Effector memory CD8-positive, alpha-beta T cell (primary cell): ENCODE data around the gene THBS3.
A peak's percentile ranks its signal among the peaks of the same experiment; 100 is the strongest.
"Not testable (repeated sequence)": the region's sequence is repeated elsewhere in the genome, so short reads cannot be mapped to it uniquely, and the experiment has no call there.

Experiments
- ATAC-seq: fragments of 150-1000 bp; cut with Tn5 transposase; replicated peaks from 2 replicates; pipeline ENCODE4 v1.10.0; 2021; ENCODE audit warnings: mild to moderate bottlenecking, moderate library complexity
- DNase-seq, 3 experiments: peaks; one replicate each; pipeline ENCODE4 v3.0.0; 2021
- H3K27ac Mint-ChIP-seq, 2 donors: one replicate each; pipeline ENCODE4 v1.8.0; 2022; ENCODE audit warnings: mild to moderate bottlenecking in 2 of 2, mixed read lengths in 2 of 2, moderate library complexity in 2 of 2
- H3K27me3 Mint-ChIP-seq, 2 donors: one replicate each; pipeline ENCODE4 v1.8.0; 2022; ENCODE audit warnings: mixed read lengths in 2 of 2
- H3K36me3 Mint-ChIP-seq: one replicate; pipeline ENCODE4 v1.8.0; 2022; ENCODE audit warnings: mild to moderate bottlenecking, moderate library complexity, mixed read lengths; ENCODE audit not compliant: insufficient read depth
- H3K4me1 Mint-ChIP-seq, 2 donors: one replicate each; pipeline ENCODE4 v1.8.0; 2022; ENCODE audit warnings: low read depth in 2 of 2, mixed read lengths in 2 of 2
- H3K4me3 Mint-ChIP-seq, 2 donors: one replicate each; pipeline ENCODE4 v1.8.0; 2022; ENCODE audit warnings: mild to moderate bottlenecking in 2 of 2, mixed read lengths in 2 of 2, moderate library complexity in 2 of 2
- H3K9me3 Mint-ChIP-seq, 2 donors: one replicate each; pipeline ENCODE4 v1.8.0; 2022; ENCODE audit warnings: mixed read lengths in 2 of 2

THBS3 gene

DNA sequence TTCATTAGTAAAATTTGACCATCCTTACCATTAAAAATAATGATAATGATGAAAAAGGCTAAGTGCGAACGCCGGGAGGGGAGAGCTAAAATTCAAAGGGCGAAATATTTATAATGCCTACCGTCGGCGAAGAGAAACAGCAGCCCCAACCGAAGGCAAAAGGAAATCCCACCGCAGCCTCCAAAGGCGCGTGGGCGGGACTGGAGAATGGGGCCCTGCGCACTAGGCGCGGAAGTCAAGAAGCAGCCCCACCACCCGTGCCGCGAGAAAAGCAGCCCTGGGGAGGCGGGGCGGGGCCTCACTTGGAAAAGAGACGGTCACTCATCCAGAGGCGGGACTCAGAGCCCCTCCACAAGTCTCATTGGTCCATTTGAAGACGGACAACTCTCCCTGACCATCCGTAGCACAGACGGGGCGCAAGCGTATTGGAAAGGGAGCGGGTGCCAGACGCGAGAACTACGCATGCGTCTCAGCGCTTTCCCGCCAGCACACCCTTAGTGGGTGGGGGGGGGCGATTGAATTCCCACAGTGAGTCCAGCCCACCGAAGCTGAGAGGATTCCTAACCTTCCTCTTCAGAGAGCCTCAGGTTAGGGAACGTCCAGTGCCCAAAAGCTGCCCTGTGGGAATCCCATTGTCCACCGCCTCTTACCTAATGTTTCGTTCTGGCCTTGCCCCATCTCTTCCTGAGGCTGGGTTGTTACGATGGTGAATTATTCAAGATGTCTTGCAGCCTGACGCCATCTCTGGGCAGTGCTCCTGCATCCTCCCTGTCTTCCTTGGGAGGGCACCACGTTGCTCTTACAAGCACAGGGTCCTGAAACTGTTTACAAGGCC is 19.8 kb upstream of the THBS3 start:
- Mint-ChIP-seq H3K27me3 (no peaks in the 10 kb centered on the region), H3K9me3 (no peaks in the 10 kb centered on the region), H3K4me3 (peak overlapping the region; percentile 88 to 92), H3K27ac (peak overlapping the region; percentile 91 to 93), H3K4me1 (peaks cover 12 to 15% of the 10 kb centered on the region in 2 donors), H3K36me3 (peaks cover 12% of the 10 kb centered on the region)
- DNase-seq (peak; percentile 93 to 98 (median 97)), ATAC-seq (peak; percentile 90)

DNA sequence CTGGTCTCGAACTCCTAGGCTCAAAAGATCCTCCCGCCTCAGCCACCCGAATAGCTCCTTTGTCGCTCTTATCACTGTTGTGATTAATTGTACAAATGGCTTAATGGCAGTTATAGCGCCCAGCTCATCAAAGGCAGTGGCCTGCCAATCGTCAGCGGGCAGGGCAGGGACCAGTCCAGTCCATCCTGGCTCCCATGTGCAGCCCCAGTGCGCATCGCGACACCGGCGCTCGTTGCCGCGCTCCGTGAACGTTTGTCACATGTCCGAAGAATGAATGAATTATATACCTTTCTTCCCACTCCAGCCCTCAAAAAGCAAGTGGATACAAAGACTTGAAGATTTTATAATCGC is 19.2 kb upstream of the THBS3 start:
- peak; percentile 7 for ATAC-seq
- Mint-ChIP-seq H3K27me3 (no peaks in the 10 kb centered on the region), H3K4me1 (peaks cover 12 to 15% of the 10 kb centered on the region in 2 donors), H3K27ac (peak overlapping the region; percentile 91 to 93), H3K4me3 (peak overlapping the region; percentile 88 to 92), H3K9me3 (no peaks in the 10 kb centered on the region), H3K36me3 (peaks cover 12% of the 10 kb centered on the region)
- no peak for DNase-seq

DNA sequence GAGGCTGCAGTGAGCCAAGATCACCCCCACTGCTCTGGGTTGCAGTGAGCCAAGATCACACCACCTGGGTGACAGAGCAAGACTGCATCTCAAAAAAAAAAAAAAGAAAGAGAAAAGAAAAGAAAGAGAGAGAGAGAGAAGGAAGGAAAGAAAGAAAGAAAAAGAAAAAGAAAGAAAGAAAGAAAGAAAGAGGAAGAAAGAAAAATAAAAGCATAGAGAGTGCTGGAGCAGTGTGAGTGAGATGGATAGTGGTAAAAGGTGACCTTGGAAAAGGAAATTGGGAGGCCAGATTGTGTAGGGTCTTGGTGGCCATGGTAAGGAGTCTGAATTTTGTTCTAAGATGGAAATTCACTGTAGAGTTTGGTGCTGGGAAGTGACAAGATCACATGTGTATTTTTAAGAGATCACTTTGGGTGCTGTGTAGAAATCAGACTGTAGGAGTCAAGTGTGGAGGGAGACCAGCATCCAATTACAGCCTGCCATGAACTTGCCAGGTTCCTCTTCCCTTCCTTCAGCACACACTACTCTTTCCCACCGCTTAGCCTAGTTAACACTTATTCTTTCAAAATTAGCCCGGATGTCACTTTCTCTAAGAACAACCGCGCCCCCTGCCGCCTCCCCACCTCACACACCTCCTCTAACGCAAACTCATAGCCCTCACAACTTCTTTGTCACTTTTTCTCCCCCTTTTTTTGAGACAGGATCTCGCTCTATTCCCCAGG is 18.7 kb upstream of the THBS3 start:
- Mint-ChIP-seq H3K4me3 (peak overlapping the region; percentile 88 to 92), H3K27me3 (no peaks in the 10 kb centered on the region), H3K36me3 (peaks cover 12% of the 10 kb centered on the region), H3K4me1 (peaks cover 12 to 15% of the 10 kb centered on the region in 2 donors), H3K9me3 (no peaks in the 10 kb centered on the region), H3K27ac (peak overlapping the region; percentile 91 to 93)
- ATAC-seq: peak; percentile 53
- peak; percentile 73 to 80 (median 76) for DNase-seq

DNA sequence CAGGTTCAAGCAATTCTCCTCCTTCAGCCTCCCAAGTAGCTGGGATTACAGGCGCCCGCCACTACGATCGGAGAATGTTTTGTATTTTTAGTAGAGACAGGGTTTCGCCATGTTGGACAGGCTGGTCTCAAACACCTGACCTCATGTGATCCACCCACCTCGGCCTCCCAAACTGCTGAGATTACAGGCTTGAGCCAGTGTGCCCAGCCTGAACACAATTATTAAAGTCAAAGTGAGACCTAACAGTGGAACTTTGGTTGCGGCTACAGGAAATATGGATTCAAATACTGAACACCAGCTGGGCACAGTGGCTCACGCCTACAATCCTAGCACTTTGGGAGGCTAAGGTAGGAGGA is 17.7 kb upstream of the THBS3 start:
- not testable (repeated sequence) for ATAC-seq, H3K27me3 Mint-ChIP-seq
- peak overlapping the region in 1 of 2 donors; percentile 93 for H3K27ac Mint-ChIP-seq

DNA sequence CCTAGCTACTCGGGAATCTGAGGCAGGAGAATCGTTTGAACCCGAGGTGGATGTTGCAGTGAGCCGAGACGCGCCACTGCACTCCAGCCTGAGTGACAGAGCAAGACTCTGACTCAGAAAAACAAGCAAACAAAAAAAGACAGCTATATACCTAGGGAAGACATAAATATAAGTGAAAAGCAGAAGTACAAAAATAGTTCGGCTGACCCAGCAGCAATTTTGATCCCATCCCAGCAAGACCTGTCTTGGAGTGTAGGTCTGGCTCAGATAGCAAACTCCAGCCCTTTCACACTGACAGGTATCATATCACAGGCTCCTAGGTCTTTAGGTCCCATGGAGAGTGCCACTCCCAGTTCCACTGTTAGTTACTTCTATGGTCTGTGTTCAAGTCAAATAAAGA is 15.3 kb upstream of the THBS3 start:
- ATAC-seq: no peak
- no peak for DNase-seq
- peaks cover 27 to 30% of the 10 kb centered on the region in 2 donors for H3K4me1 Mint-ChIP-seq

More for the DNA sequence above, 17.7 kb upstream of the THBS3 start:
- not testable (repeated sequence) for H3K9me3 Mint-ChIP-seq, H3K4me3 Mint-ChIP-seq, DNase-seq
- peaks cover 12 to 15% of the 10 kb centered on the region in 2 donors for H3K4me1 Mint-ChIP-seq
- H3K36me3 Mint-ChIP-seq: peaks cover 12% of the 10 kb centered on the region

DNA sequence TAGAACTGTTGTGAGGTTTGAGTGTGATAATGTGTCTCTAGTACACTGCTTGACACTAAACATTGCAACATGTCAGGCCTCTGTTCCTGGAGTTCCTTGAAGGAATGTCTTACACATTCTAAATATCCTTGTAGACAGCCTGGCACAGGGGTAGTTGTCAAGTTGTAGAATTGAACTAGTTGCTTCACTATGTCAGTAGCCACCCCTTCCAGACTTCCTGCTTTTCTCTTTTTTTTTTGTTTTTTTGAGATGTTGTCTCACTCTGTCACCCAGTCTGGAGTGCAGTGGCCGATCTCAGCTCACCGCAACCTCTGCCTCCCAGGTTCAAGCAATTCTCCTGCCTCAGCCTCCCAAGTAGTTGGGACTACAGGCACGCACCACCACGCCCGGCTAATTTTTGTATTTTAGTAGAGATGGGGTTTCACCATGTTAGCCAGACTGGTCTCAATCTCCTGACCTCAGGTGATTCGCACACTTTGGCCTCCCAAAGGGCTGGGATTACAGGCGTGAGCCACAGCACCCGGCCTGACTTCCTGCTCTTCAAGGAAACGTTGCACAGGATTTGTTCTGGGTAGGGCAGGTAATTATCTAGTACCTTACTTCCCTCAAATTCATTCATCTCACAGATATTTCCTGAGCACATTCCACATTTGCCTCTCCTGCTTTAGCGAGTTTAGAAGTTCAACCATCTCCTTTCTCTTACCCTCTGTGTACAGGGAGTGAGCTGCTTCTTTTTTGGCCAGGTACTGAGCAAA is 12.7 kb upstream of the THBS3 start:
- H3K27ac Mint-ChIP-seq: peak overlapping the region; percentile 69 to 82
- H3K9me3 Mint-ChIP-seq, H3K27me3 Mint-ChIP-seq, H3K36me3 Mint-ChIP-seq, H3K4me3 Mint-ChIP-seq, DNase-seq: not testable (repeated sequence)
- peak; percentile 12 for ATAC-seq
- H3K4me1 Mint-ChIP-seq: peaks cover 15% of the 10 kb centered on the region in 2 donors

More for the DNA sequence above, 15.3 kb upstream of the THBS3 start:
- Mint-ChIP-seq H3K27ac (no peak overlapping the region), H3K36me3 (peaks cover 12% of the 10 kb centered on the region), H3K9me3 (no peaks in the 10 kb centered on the region), H3K4me3 (no peak overlapping the region), H3K27me3 (no peaks in the 10 kb centered on the region)

DNA sequence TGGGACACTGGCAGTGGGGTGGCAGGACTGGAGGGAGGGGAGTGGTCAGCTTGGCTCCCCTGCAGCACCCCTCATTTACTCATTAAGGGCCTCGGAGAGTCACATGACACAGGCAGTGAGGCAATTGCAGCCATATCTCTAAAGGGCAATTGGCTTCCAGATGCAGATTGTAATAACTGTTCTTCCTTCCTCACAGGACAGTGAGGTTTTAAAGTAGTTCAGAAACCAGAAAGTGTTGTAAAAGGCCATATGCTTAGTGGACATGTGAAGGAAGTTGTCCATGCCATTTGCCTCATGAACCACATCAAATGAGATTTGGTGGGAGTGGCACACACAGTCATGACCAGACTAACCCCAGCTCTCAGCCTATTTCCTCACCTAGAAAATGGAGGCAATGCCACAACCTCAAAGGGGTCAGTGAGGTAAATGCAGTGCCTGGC is 11.9 kb upstream of the THBS3 start:
- Mint-ChIP-seq H3K4me3 (peak overlapping the region; percentile 29 to 35), H3K27ac (peak overlapping the region; percentile 69 to 82)
- ATAC-seq: peak; percentile 85

DNA sequence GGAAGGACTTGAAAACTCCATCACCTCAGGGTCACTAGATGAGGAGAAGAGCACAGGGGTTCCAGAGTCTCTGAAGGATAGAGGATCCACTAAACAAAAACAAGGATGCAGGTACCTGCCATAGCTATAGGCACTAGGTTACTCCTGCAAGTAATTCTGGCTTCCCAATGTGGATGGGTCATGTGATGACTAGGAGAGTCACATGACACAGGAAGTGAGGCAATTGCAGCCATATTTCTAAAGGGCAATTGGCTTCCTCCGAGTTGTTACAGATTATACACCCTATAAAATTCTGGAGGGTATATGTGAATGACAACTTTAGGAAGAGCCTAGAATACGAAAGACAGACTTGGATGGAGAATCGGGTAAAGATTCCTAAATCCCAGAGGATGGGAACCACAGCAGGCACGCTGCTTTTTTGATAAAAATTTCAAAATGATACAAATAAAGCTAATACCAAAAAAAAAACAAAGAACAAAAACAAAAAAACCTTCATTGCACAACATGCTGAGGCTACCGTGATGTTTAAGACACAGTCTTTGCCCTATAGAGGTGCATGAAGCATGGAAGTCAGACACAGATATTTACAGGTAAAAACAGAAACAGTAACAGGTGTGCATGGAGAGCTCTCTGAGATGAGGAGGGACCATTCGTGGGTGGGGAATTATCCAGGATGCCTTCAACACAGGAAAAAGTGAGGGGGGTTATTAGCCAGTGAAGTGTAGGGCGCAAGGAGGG is 11.3 kb upstream of the THBS3 start:
- peaks cover 15 to 20% of the 10 kb centered on the region in 2 donors for H3K4me1 Mint-ChIP-seq
- H3K4me3 Mint-ChIP-seq: peak overlapping the region; percentile 29 to 35
- ATAC-seq (no peak), DNase-seq (no peak)
- no peaks in the 10 kb centered on the region for H3K9me3 Mint-ChIP-seq
- no peaks in the 10 kb centered on the region for H3K36me3 Mint-ChIP-seq
- no peaks in the 10 kb centered on the region for H3K27me3 Mint-ChIP-seq
- H3K27ac Mint-ChIP-seq: peak overlapping the region; percentile 69 to 82

More for the DNA sequence above, 11.9 kb upstream of the THBS3 start:
- no peaks in the 10 kb centered on the region for H3K36me3 Mint-ChIP-seq
- no peaks in the 10 kb centered on the region for H3K9me3 Mint-ChIP-seq
- DNase-seq: no peak
- no peaks in the 10 kb centered on the region for H3K27me3 Mint-ChIP-seq
- H3K4me1 Mint-ChIP-seq: peaks cover 15 to 20% of the 10 kb centered on the region in 2 donors

DNA sequence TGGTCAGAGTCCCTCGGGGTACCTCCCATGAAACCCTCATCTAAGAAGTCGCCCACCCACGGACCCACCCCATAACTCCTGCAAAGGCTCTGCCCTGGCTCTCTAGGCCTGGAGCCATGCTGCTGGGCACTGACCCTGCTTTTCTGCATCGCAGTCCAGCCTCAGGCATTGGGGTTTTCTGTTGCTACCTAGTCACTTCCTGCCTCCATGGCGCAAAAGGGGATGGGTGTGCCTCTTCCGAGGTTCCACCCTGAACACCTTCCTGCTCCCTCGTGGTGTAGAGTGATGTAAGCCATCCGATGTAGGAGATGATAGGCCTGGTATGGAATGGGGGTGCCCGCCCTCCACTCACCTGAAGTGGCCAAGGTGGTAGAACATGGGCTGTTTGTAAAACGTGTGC is 7.0 kb upstream of the THBS3 start:
- H3K27me3 Mint-ChIP-seq, H3K36me3 Mint-ChIP-seq, H3K9me3 Mint-ChIP-seq, H3K4me3 Mint-ChIP-seq, DNase-seq: not testable (repeated sequence)
- ATAC-seq: peak; percentile 54
- Mint-ChIP-seq H3K4me1 (peaks cover 16 to 20% of the 10 kb centered on the region in 2 donors), H3K27ac (peak overlapping the region in 1 of 2 donors; percentile 65)

DNA sequence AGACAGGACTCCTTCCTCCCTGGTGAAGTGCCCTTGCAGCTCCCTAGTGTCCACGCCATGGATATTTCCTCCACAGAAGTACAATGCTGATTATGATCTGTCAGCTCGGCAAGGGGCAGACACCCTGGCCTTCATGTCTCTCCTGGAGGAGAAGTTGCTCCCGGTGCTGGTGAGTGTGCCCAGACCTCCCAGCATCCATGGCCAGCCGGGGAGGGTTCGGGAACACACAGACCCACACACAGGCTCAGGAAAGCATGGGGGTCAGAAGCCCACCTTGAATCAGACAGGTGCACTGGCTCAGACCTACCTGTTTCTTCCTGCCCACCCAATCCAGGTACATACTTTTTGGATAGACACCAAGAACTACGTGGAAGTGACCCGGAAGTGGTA is 4.3 kb upstream of the THBS3 start:
- not testable (repeated sequence) for ATAC-seq, H3K4me3 Mint-ChIP-seq, H3K27me3 Mint-ChIP-seq, DNase-seq, H3K27ac Mint-ChIP-seq, H3K9me3 Mint-ChIP-seq
- H3K36me3 Mint-ChIP-seq: peaks cover 28% of the 10 kb centered on the region
- peaks cover 22 to 26% of the 10 kb centered on the region in 2 donors for H3K4me1 Mint-ChIP-seq

DNA sequence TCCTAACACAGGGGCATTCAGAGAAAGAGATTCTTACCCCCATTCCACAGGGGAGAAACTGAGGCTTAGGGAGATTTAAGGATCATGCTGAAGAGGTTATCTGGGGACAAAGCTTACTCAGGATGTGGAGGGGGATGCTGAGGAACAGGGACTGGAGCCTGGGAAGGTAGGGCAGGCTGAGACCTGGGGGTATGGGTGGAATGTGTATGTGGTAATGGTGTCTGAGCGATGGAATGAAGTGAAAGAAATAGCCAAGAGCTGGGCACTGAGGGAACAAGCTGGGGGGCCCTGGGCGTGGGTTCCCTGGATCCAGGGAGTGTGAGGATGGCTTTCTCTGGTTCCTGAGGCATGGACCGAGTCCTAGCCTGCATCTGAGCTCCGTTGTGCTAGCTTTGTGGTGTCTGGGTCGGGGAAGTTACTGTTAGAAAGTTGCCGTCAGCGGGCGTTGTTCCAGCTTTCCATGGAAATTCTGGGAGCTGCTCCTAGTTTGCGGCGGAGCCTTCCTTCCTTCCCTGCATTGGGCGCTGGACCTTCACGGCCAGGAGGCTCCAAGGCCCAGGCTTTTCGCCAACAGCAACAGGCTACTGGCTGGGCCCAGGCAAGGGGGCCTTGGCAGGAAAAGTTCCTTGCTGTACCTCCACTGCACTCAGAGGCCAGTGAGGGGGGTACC is 3.8 kb upstream of the THBS3 start:
- not testable (repeated sequence) for H3K4me3 Mint-ChIP-seq, H3K9me3 Mint-ChIP-seq, DNase-seq, ATAC-seq, H3K27me3 Mint-ChIP-seq, H3K27ac Mint-ChIP-seq
- H3K36me3 Mint-ChIP-seq: peaks cover 30% of the 10 kb centered on the region
- H3K4me1 Mint-ChIP-seq: peaks cover 26 to 29% of the 10 kb centered on the region in 2 donors

DNA sequence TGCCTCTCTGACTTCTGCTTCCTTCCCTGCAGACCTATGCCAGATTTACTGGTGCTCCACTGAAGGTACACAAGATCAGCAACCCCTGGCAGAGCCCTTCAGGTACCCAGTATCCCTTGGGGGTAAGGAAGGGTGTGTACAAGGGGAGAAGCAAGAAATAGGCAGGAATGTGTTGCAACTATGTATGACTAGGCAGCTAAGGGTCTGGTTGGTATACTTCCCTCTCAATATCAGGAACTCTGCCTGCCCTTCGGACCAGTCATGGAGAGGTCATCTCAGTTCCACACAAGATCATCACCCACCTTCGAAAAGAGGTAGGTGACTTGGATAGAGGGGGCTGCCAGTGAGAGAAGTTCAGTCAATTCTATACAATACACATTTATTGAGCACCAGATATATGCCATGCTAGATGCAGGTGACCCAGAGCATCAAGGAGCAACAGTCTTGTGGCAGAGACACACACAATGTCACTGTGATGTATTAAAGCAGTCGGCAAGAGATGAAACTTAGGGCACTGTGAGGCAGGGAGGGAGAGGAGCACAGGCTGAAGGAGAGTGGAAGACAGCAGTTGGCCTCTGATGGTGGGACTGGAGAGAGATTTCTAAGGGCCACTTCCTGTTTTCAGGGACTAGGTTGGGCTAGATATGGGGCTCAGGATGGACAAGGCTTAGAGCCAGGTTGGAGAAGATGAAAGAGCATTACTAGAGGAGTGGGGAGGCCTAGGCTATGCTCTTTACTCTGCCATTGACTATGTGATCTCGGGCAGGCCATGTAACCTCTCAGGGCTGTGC is 2.8 kb upstream of the THBS3 start:
- Mint-ChIP-seq H3K27me3 (no peaks in the 10 kb centered on the region), H3K4me3 (peak overlapping the region; percentile 84 to 88), H3K36me3 (peaks cover 30% of the 10 kb centered on the region), H3K27ac (peak overlapping the region in 1 of 2 donors; percentile 82), H3K4me1 (peaks cover 26 to 29% of the 10 kb centered on the region in 2 donors), H3K9me3 (no peaks in the 10 kb centered on the region)
- ATAC-seq (no peak), DNase-seq (no peak)
